Measurements from ENCODE around the gene ADPRHL1.
A peak's percentile ranks its signal among the peaks of the same experiment; 100 is the strongest.

Gene ADPRHL1

GRCh38 chr13:113452942-113453901, at the start of gene ADPRHL1:
TSS of gene ADPRHL1 (minus strand) at chr13:113453488. CDS start at chr13:113453437, 51 bp downstream.
- no peak within 1 kb of the TSS for H3K9ac ChIP-seq (ENCODE audit: low read length)
- H3K36me3 ChIP-seq (ENCODE audit: control insufficient read depth, insufficient read depth, low read length): no peaks in the 10 kb centered on the region

DNA sequence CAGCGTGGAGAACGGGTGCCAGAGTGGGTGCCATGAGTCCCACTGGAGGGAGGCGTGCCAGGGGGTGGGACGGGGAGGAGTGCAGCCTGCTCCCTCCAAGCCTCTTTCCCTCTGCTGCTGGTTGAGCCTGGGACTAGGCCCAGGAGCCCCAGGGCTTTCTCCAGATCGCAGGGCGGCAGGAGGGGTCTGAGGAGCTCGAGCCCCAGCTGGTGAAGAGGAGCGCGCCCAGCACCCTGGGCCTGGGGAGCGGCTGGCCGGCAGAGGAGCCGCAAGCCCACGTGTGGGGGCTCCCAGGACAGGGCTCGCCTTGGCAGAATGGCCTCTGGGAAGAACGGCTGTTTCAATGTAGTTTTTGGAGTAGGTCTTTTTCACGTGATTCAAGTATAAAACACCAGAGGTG, 49.4 kb upstream of the ADPRHL1 start:
- Histone ChIP-seq H3K4me1 (ENCODE audit: control insufficient read depth, insufficient read depth, low read length) (no peaks in the 10 kb centered on the region), H3K9me3 (ENCODE audit: control insufficient read depth, low read length) (no peaks in the 10 kb centered on the region), H3K9ac (ENCODE audit: low read length) (no peak overlapping the region), H3K4me3 (ENCODE audit: low read length) (no peak overlapping the region), H3K36me3 (ENCODE audit: control insufficient read depth, insufficient read depth, low read length) (peaks cover 8% of the 10 kb centered on the region), H3K27me3 (ENCODE audit: control insufficient read depth, insufficient read depth, low read length) (no peaks in the 10 kb centered on the region)

More at GRCh38 chr13:113452942-113453901, at the start of gene ADPRHL1:
- H3K27me3 ChIP-seq (ENCODE audit: control insufficient read depth, insufficient read depth, low read length): no peaks in the 10 kb centered on the region
- peaks cover 12% of the 10 kb centered on the region for H3K4me1 ChIP-seq (ENCODE audit: control insufficient read depth, insufficient read depth, low read length)
- H3K9me3 ChIP-seq (ENCODE audit: control insufficient read depth, low read length): no peaks in the 10 kb centered on the region
- H3K4me3 ChIP-seq (ENCODE audit: low read length): no peak within 1 kb of the TSS

DNA sequence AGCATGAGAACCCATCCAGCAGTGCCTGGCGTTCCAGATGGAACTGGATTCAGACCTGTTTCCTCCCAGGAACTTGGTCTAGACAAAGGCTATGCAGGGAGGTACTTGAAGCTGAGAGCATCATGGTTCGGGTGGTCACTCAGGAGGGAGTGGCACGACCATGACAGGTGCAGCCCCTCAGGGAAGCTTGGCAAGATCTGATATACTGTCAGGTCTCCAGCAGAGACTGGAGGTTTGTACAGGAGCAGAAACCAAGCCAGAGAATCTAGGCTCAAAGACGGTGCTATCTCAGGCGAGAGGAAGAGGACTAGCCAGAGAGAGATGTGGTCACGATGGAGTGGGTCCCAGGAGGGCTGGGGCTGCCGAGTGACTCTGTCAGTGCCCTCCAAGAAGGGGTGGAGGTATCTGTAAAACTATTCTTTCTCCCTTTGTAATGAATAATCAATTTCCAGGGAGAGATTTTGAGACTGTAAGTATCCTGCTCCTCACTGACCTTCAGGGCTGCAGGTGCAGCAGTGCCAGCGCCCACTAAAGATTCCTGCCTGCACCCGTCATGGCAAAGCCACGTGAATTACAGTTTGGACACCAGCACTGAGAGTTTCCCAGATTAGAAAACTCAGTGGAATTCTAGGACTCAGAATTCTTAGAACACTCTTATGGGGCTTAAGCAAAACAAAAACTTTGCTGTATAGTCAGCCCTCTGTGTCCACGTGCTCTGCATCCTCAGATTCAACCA, 47.4 kb upstream of the ADPRHL1 start:
- no peaks in the 10 kb centered on the region for H3K9me3 ChIP-seq (ENCODE audit: control insufficient read depth, low read length)
- H3K36me3 ChIP-seq (ENCODE audit: control insufficient read depth, insufficient read depth, low read length): peaks cover 8% of the 10 kb centered on the region
- H3K4me3 ChIP-seq (ENCODE audit: low read length): no peak overlapping the region
- no peak overlapping the region for H3K9ac ChIP-seq (ENCODE audit: low read length)
- H3K27me3 ChIP-seq (ENCODE audit: control insufficient read depth, insufficient read depth, low read length): no peaks in the 10 kb centered on the region
- peaks cover 11% of the 10 kb centered on the region for H3K4me1 ChIP-seq (ENCODE audit: control insufficient read depth, insufficient read depth, low read length)

DNA sequence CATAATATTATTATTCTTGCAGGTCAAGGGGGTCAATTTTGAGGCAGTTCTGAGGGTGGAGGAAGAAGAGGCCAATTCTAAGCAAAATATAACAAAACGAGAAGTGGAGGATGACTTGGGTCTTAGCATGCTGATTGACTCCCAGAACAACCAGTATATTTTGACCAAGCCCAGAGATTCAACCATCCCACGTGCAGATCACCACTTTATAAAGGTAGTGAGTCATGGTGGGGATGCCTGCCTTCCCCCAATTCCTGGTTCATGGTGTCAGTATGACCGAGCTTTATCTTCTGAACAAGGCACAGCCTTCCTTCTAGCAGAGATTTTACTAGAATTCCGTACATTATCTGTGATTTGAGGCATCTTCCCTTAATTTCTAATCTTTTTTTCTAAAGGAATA, 46.6 kb upstream of the ADPRHL1 start:
- Histone ChIP-seq H3K9me3 (ENCODE audit: control insufficient read depth, low read length) (no peaks in the 10 kb centered on the region), H3K4me1 (ENCODE audit: control insufficient read depth, insufficient read depth, low read length) (peaks cover 16% of the 10 kb centered on the region), H3K36me3 (ENCODE audit: control insufficient read depth, insufficient read depth, low read length) (peaks cover 4% of the 10 kb centered on the region), H3K9ac (ENCODE audit: low read length) (no peak overlapping the region), H3K4me3 (ENCODE audit: low read length) (no peak overlapping the region), H3K27me3 (ENCODE audit: control insufficient read depth, insufficient read depth, low read length) (no peaks in the 10 kb centered on the region)

DNA sequence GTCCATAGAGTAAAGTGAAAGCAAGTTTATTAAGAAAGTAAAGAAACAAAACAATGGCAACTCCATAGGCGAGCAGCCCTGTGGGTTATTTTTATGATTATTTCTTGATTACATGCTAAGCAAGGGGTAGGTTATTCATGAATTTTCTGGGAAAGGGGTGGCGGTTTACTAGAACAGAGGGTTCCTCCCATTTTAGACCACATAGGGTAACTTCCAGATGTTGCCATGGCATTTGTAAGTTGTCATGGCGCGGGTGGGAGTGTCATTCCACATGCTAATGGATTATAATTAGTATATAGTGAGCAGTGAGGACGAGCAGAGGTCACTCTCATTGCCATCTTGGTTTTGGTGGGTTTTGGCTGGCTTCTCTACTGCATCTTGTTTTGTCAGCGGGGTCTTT, 45.6 kb upstream of the ADPRHL1 start:
- H3K9ac ChIP-seq (ENCODE audit: low read length): no peak overlapping the region
- peaks cover 4% of the 10 kb centered on the region for H3K36me3 ChIP-seq (ENCODE audit: control insufficient read depth, insufficient read depth, low read length)
- peaks cover 23% of the 10 kb centered on the region for H3K4me1 ChIP-seq (ENCODE audit: control insufficient read depth, insufficient read depth, low read length)

GRCh38 chr13:113497217-113497616, 43.9 kb upstream of the ADPRHL1 start:
- no peak overlapping the region for H3K4me3 ChIP-seq (ENCODE audit: low read length)
- H3K36me3 ChIP-seq (ENCODE audit: control insufficient read depth, insufficient read depth, low read length): no peaks in the 10 kb centered on the region
- peaks cover 30% of the 10 kb centered on the region for H3K4me1 ChIP-seq (ENCODE audit: control insufficient read depth, insufficient read depth, low read length)
- H3K27me3 ChIP-seq (ENCODE audit: control insufficient read depth, insufficient read depth, low read length): no peaks in the 10 kb centered on the region
- H3K9me3 ChIP-seq (ENCODE audit: control insufficient read depth, low read length): no peaks in the 10 kb centered on the region
- H3K9ac ChIP-seq (ENCODE audit: low read length): no peak overlapping the region

More for the DNA sequence above, 45.6 kb upstream of the ADPRHL1 start:
- Histone ChIP-seq H3K4me3 (ENCODE audit: low read length) (no peak overlapping the region), H3K27me3 (ENCODE audit: control insufficient read depth, insufficient read depth, low read length) (no peaks in the 10 kb centered on the region), H3K9me3 (ENCODE audit: control insufficient read depth, low read length) (no peaks in the 10 kb centered on the region)

GRCh38 chr13:113495494-113496210, 42.4 kb upstream of the ADPRHL1 start:
- peaks cover 31% of the 10 kb centered on the region for H3K4me1 ChIP-seq (ENCODE audit: control insufficient read depth, insufficient read depth, low read length)
- no peaks in the 10 kb centered on the region for H3K9me3 ChIP-seq (ENCODE audit: control insufficient read depth, low read length)
- no peak overlapping the region for H3K4me3 ChIP-seq (ENCODE audit: low read length)
- H3K9ac ChIP-seq (ENCODE audit: low read length): peak overlapping the region; percentile 33
- no peaks in the 10 kb centered on the region for H3K27me3 ChIP-seq (ENCODE audit: control insufficient read depth, insufficient read depth, low read length)
- no peaks in the 10 kb centered on the region for H3K36me3 ChIP-seq (ENCODE audit: control insufficient read depth, insufficient read depth, low read length)

DNA sequence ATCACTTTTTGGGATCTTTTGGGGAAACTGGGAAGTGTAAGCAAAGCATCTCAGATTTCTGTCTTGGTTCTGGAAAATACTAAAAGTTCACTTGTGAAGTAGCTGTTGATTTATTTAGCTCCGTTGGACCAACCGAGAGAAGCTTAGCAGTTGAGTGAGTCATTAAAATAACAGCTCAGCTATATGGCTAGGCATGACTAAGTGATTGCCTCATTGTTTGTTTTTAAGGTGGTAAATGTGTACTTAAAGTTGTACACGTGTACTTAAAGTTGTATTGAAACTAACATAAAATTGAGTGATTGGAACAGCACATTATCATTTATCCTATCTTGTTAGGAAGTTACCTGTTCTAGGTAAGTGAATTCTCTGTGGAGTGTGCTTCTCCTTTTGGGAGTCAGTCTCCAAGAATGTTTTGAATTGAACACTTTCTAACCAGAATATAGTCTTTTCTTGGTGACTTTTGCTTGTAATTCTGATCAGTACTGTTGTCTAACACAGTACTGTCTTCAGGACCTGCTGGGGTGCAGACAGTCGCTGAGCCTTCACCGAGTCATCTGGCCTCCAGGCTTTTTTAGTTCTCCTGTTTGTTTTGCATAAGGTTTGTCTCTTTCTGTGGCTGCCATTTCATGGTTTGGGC, 40.1 kb upstream of the ADPRHL1 start:
- Histone ChIP-seq H3K9ac (ENCODE audit: low read length) (peak overlapping the region; percentile 32), H3K27me3 (ENCODE audit: control insufficient read depth, insufficient read depth, low read length) (no peaks in the 10 kb centered on the region), H3K9me3 (ENCODE audit: control insufficient read depth, low read length) (no peaks in the 10 kb centered on the region), H3K4me3 (ENCODE audit: low read length) (peak overlapping the region; percentile 11), H3K4me1 (ENCODE audit: control insufficient read depth, insufficient read depth, low read length) (peaks cover 39% of the 10 kb centered on the region), H3K36me3 (ENCODE audit: control insufficient read depth, insufficient read depth, low read length) (no peaks in the 10 kb centered on the region)

DNA sequence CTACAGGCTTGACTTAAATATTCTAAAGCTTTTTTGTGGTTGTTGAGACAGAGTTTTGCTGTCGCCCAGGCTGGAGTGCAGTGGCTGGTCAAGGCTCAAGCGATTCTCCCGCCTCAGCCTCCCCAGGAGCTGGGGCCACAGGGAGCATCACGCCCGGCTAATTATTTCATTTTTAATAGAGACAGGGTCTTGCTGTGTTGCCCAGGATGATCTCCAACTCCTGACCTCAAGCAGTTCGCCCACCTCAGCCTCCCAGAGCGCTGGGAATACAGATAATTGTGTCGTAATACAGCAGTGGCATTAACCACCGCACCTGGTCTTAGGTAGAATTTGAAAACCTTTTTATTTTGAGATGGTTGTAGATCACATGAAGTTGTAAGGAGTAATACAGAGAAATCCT, 38.7 kb upstream of the ADPRHL1 start:
- H3K9me3 ChIP-seq (ENCODE audit: control insufficient read depth, low read length): no peaks in the 10 kb centered on the region
- peak overlapping the region; percentile 97 for H3K9ac ChIP-seq (ENCODE audit: low read length)
- H3K27me3 ChIP-seq (ENCODE audit: control insufficient read depth, insufficient read depth, low read length): no peaks in the 10 kb centered on the region
- peaks cover 34% of the 10 kb centered on the region for H3K4me1 ChIP-seq (ENCODE audit: control insufficient read depth, insufficient read depth, low read length)
- H3K4me3 ChIP-seq (ENCODE audit: low read length): peak overlapping the region; percentile 71
- H3K36me3 ChIP-seq (ENCODE audit: control insufficient read depth, insufficient read depth, low read length): no peaks in the 10 kb centered on the region

DNA sequence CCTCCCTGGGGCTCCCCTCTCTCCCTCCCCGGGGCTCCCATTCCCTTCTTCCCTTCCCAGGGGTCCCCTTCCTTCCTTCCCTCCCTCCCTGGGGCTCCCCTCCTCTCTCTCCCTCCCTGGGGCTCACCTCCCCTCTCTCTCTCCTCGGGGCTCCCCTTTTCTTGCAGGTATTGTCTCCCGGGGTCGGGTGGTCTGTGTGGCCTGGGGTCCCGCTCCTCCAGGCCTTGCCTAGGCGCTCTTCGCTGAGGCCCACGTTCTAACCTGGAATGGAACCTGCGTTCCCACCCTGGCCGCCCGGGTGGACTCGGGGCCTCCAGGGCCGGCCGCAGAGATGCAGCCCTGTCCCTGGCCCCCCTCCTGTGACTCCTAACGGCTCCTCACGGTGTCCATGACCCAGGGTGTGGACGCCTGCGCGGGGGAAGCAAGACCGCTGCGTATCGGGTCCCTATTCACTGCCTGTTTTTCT, 38.2 kb upstream of the ADPRHL1 start:
- Histone ChIP-seq H3K36me3 (ENCODE audit: control insufficient read depth, insufficient read depth, low read length) (no peaks in the 10 kb centered on the region), H3K4me1 (ENCODE audit: control insufficient read depth, insufficient read depth, low read length) (peaks cover 31% of the 10 kb centered on the region), H3K9ac (ENCODE audit: low read length) (peak overlapping the region; percentile 97), H3K27me3 (ENCODE audit: control insufficient read depth, insufficient read depth, low read length) (no peaks in the 10 kb centered on the region), H3K9me3 (ENCODE audit: control insufficient read depth, low read length) (no peaks in the 10 kb centered on the region), H3K4me3 (ENCODE audit: low read length) (peak overlapping the region; percentile 71)

All from mucosa of stomach (tissue), 1 donor.